Measurements from ENCODE around the gene ENPP6.
"Not testable (repeated sequence)": the region's sequence is repeated elsewhere in the genome, so short reads cannot be mapped to it uniquely, and the experiment has no call there.

Gene ENPP6

DNA sequence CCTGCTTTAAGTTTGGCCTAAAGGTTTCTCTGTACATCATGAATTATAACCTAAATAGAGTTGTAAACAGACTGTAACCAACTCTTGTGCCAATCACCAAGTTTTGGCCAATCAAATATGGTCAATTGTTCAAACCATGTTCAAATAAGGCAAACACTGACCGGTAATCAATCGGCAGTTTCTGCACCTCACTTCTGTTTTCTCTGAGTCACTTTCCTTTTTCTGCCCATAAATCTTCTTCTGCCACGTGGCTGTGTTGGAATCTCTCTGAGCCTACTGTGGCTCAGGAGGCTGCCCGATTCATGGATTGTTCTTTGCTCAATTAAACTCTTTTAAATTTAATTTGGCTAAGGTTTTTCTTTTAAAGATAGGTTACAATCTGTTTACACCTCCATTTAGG, 16.5 kb upstream of the ENPP6 start:
- no peak for DNase-seq

- DNase-seq: no peak
These were observed 15.3 kb upstream of the ENPP6 start for GRCh38 chr4:184232975-184233374.

DNA sequence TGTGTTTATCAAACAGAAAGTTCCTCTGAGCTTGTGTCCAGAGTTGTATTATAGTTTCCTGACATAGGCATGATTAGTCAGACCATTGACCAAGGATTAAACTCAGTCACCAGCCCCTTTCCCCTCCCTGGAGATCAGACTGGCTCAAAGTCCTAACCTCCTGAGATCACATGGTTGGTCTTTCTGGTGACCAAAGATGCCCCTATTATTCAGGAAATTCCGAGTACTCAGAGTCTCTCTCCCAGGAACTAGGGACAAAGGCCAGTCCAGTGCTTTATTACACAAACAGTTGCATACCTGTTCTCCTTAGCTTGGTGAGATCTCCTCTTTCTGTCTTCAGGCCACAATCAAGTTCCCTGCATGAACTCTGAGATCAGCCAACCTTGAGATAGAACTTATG, 14.5 kb upstream of the ENPP6 start:
- DNase-seq: no peak

- DNase-seq: no peak
These were observed 13.9 kb upstream of the ENPP6 start for GRCh38 chr4:184231573-184231972.

GRCh38 chr4:184228056-184228705, 10.5 kb upstream of the ENPP6 start:
- DNase-seq: no peak

DNA sequence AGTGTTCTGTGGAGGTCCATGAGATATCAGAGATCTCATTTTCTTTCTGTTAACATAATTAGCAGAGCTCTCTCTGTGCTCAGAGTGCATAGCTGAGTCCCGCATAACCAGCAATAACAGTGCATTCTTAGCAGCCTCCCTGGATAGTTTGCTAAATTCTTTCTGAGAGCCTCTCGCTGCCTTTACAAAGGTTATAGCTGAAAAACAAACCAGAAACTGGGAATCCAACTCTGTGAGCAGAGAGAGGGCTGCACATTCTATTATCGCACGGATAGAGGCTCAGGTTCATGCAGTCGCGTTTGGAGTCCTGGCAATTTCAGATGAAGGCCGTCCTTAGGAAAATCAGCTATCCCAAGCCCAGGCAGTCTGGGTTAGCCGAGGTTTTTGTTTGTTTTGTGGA, 1.2 kb downstream of the ENPP6 start:
- no peak for DNase-seq

DNA sequence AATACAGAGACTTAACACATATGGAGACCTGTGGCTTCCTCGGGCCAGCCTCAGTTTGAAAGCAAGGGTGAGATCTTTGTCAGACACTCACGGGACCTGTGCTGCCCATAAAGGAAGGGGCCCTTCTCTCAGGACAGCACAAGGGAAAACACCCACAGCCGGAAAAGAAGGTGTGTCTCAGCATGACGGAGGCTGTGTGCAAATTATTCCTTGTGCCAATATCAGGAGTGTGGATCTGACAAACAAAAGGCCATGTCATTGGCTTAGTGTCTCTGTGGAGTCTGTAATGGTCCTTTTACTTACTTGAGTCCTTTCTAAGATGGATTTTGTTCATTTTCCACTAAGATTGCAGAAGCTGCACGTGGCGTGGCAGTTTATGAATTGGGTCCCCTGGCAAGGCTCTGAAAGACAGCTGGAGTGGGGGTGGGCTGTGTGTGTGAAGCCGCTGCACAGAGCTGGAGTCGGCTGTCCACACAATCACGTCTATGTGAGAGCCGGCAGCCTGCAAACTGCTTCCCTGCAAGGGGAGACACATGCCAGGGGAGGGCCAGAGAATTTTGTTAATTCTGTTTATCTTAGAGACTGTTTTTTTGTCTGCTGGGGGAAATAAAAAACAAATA, 1.9 kb downstream of the ENPP6 start:
- no peak for DNase-seq

- no peak for DNase-seq
These were observed 2.7 kb downstream of the ENPP6 start for GRCh38 chr4:184214931-184215330.

DNA sequence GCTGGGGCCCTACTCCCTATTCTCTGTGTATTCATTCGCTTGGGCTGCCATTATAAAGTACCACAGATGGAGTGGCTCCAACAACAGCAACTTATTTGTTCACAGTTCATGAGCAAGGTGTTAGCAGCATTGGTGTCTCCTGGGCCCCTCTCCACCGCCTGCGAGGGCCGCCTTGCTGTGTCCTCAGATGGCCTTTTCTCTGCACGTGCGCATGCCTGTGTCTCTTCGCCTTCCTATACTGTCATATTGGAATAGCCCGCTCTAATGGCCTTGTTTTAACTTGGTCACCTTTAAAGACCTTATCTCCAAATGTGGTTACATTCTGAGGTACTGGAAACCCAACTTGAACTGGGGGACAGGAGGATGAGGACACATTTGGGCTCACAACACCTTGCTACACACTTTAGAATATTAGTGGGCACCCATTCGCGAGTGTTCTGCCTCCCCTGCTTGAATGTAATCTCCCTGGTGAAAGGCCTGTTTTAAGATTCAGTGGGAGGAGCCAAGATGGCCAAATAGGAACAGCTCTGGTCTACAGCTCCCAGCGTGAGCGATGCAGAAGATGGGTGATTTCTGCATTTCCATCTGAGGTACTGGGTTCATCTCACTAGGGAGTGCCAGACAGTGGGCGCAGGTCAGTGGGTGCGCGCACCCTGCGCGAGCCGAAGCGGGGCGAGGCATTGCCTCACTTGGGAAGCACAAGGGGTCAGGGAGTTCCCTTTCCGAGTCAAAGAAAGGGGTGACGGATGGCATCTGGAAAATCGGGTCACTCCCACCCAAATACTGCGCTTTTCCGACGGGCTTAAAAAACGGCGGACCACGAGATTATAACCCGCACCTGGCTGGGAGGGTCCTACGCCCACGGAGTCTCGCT, 9.7 kb downstream of the ENPP6 start:
- not testable (repeated sequence) for DNase-seq

- DNase-seq: no peak
These were observed 12.4 kb downstream of the ENPP6 start for GRCh38 chr4:184205243-184205642.

DNA sequence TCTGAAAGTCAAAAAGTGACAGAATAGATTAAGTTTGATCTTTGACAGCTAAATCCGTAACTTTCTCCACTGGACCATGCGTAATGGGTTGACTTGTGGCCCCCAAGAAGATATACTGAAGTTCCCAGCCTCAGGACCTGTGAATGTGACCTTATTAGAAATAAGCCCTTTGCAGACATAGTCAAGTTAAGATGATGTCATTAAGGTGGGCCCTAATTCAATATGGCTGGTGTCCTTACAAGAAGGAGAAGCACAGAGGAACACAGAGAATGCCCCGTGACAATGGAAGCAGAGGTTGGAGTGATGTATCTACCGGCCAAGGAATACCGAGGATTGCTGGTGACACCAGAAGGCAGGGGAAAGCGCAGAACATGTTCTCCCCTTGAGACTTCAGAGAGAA, 14.4 kb downstream of the ENPP6 start:
- DNase-seq: no peak

GRCh38 chr4:184201179-184201578, 16.5 kb downstream of the ENPP6 start:
- no peak for DNase-seq

GRCh38 chr4:184200296-184200695, 17.4 kb downstream of the ENPP6 start:
- DNase-seq: no peak

DNA sequence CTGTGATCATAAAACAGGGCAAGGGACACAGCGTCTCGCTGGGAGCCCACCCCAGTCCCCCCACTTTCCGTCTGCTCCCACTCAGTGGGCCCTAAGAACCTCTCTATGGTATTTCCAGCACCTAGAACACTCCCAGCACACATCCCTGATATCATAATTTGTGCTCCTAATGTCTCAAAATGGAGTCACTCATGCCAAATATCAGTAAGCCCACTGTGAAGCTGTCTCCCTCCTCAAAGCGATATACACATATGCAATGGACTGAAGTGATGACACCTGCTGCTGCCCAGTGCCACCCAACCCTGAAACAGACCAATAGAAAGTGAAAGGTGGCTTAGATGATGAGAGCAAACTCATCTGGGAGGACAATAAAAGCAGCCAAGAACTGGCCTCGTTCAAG, 17.9 kb downstream of the ENPP6 start:
- no peak for DNase-seq

GRCh38 chr4:184198190-184198589, 19.5 kb downstream of the ENPP6 start:
- DNase-seq: no peak

DNA sequence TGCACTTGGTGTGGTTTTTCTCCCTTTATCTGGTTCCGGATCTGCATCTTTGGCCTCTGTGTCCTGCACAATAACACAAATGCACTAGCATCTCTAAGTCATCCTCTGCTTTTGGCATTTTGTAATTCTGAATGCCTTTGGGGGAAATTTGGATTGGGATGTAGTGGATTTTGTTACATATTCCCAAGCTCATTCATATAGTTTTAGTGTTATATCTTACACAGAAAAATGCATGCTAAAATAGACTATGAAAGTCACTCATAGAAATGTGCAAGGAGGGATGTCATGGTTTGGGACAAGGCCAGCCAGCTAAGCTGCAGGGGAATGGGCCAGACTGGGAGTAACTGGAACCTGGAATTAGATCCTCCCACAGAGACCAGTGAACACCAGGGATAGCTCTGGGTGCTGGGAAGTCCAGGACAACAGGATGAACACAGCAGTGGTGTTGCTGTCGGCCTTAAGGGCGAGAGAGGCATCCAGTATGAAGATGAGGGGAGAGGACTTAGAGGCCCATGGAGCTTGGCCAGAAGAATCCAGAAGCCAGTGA, 20.1 kb downstream of the ENPP6 start:
- DNase-seq: no peak

DNA sequence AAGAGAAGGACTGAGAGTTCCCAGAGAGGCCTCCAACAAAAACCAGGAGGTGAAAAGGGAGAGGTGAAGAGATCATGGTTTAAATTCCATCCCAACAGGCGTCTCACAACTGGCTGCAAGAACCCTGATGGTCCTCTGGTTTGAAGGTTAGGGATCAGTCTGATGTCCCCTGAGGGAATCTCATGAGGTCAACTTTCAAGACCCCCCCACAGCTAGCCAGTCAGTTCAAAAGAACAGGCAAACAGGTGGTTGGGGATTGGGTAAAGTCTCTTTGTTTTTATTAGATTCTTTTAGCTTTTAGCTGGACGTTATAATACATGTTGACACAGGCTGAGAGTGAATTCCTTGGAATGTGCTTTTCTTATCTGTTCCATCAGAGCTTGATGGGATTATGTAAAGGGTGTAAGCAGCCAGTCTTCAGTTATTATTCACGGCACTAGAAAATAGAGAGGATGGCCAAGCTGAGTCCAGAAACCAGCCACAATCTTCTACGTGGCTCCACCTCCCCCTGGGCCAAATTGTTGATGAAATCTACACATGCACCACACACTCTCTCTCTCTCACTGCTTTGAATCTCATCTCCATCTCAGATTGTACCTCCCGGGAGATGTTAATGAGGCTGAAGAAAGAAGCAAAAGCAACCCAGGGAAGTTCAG, 20.8 kb downstream of the ENPP6 start:
- no peak for DNase-seq

GRCh38 chr4:184193556-184194525, 23.8 kb downstream of the ENPP6 start:
- DNase-seq: no peak

- DNase-seq: no peak
These were observed 24.7 kb downstream of the ENPP6 start for GRCh38 chr4:184192933-184193332.

DNA sequence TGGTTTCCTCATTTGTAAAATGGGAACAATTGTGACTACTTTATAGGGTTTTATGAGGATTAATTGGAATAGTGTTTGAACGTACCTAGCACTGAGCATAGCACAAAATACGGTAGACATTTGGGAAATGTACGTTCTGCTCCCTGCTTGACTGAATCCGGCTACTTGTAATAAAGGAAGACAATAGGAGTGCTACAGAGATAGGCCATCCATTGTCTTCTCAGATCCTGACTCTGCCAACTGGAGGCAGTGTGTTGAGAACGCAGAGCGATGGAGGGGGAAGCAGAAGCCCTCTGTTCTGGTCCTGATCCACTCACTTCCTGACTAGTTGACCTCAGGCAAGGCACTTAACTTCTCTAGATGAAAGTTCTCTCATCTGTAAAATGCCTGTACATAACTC, 26.4 kb downstream of the ENPP6 start:
- no peak for DNase-seq

DNA sequence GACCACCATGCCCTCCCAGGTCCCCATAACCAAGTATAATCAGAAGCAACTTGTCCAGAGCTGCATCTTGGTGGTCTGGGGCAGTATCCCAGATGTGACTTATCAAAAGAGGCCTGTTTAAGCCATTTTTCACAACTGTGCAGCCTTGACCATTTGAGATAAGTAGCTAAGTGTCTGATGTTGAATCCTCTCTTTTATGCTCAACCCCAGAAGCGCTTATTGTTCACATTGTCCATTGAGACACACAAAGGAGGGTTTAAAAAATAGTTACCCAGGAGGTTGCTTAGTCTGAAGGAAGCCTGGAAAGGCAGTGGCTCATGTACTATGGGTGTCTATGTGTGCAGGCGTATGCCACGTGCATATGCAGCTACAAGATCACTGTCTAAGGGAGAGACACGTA, 27.0 kb downstream of the ENPP6 start:
- no peak for DNase-seq

DNA sequence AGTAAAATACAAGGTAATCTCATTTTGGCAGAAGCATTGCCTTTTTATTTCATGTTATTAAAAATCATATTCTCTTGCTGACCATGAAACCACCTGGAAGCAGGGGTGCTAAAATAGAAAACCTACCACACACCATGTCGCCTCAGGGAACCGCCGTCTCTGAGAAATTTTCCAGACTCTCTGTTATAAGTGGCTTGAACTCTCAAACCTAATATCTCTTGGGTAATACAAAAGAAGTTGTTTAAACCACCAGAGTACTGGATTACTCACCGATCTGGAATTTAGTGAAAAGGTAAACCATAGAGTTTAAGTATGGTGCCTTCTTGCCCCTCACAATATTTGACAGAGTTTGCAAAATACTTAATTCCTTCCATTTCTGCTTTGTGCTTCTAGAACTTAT, 27.7 kb downstream of the ENPP6 start:
- no peak for DNase-seq

Measured in CD4-positive, alpha-beta T cell treated with Interferon alpha-2 for 1 hour (primary cell).